Measurements from ENCODE around the gene UBXN10.

DNA sequence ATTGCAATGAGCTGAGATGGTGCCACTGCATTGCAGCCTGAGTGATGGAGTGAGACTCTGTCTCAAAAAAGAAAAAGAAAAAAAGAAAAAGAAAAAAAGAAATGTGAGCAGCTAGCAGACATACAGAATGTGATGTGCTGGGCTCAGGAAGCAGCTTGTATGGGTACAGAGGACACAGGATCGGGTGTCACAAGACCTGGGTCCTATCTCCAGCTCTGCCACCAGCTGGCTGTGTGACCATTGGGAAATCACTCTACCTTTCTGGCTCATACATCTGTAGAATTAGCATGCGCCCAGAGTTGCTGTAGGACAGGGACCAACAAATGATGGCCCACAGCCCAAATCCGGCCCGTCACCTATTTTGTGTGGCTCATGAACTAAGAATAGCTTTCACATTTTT lies 3.8 kb downstream of the UBXN10 start:
- TF ChIP-seq, protein P1, sequence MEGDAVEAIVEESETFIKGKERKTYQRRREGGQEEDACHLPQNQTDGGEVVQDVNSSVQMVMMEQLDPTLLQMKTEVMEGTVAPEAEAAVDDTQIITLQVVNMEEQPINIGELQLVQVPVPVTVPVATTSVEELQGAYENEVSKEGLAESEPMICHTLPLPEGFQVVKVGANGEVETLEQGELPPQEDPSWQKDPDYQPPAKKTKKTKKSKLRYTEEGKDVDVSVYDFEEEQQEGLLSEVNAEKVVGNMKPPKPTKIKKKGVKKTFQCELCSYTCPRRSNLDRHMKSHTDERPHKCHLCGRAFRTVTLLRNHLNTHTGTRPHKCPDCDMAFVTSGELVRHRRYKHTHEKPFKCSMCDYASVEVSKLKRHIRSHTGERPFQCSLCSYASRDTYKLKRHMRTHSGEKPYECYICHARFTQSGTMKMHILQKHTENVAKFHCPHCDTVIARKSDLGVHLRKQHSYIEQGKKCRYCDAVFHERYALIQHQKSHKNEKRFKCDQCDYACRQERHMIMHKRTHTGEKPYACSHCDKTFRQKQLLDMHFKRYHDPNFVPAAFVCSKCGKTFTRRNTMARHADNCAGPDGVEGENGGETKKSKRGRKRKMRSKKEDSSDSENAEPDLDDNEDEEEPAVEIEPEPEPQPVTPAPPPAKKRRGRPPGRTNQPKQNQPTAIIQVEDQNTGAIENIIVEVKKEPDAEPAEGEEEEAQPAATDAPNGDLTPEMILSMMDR (optimal IDR thresholded peaks at IDR 0.05 in 1 of 3, IDR thresholded peaks at IDR 0.05 in 1 of 3, conservative IDR thresholded peaks at IDR 0.05 in 1 of 3; ENCODE audit: extremely low read depth in 1 of 3, insufficient read depth in 2 of 3, low read length in 3 of 3): no peak
- no peak for TF ChIP-seq EZH2 (IDR thresholded peaks at IDR 0.05; ENCODE audit: low read length)
